RKO (cell line): Measurements from ENCODE around the gene RPS5.
"Not testable (repeated sequence)": the region's sequence is repeated elsewhere in the genome, so short reads cannot be mapped to it uniquely, and the experiment has no call there.

ENCODE experiments used
- DNase-seq: peaks from one replicate; pipeline ENCODE4 v3.0.0-alpha.2; 2016; ENCODE audit warnings: low spot score

RPS5 gene

GRCh38 chr19:58385891-58386575, 1.0 kb upstream of the RPS5 start:
- no peak for DNase-seq

- peak; percentile 78 for DNase-seq
Observed at GRCh38 chr19:58387338-58388174, 487 bp downstream of the RPS5 start.

GRCh38 chr19:58388175-58388526, 1.1 kb downstream of the RPS5 start:
- no peak for DNase-seq

- DNase-seq, result no peak
Observed at GRCh38 chr19:58392945-58393724, 6.1 kb downstream of the RPS5 start.

- DNase-seq, result no peak
Observed at GRCh38 chr19:58393725-58394033, 6.6 kb downstream of the RPS5 start.

GRCh38 chr19:58394821-58395219, 7.8 kb downstream of the RPS5 start:
- no peak for DNase-seq

- DNase-seq, result no peak
Observed at GRCh38 chr19:58395220-58395978, 8.3 kb downstream of the RPS5 start, which contains the start of gene RNF225. Gene RNF225, plus strand, starts transcription at chr19:58395656. Its CDS starts 434 bp downstream, at chr19:58396090.

- no peak for DNase-seq
Observed at GRCh38 chr19:58395979-58396627, 9.0 kb downstream of the RPS5 start.

- no peak for DNase-seq
Observed at GRCh38 chr19:58396691-58397532, 9.8 kb downstream of the RPS5 start.

- DNase-seq, result no peak
Observed at GRCh38 chr19:58397533-58398037, 10.5 kb downstream of the RPS5 start.

GRCh38 chr19:58398087-58398486, 11.0 kb downstream of the RPS5 start:
- DNase-seq, result no peak

GRCh38 chr19:58398545-58398944, 11.5 kb downstream of the RPS5 start:
- DNase-seq, result no peak

- no peak for DNase-seq
Observed at GRCh38 chr19:58399903-58400302, 12.8 kb downstream of the RPS5 start.

- no peak for DNase-seq
Observed at GRCh38 chr19:58400316-58400915, 13.3 kb downstream of the RPS5 start.

- peak; percentile 99 for DNase-seq
Observed at GRCh38 chr19:58400916-58401839, 14.1 kb downstream of the RPS5 start.

GRCh38 chr19:58401840-58402421, 14.9 kb downstream of the RPS5 start:
- no peak for DNase-seq

- not testable (repeated sequence) for DNase-seq
Observed at GRCh38 chr19:58403920-58404478, 16.9 kb downstream of the RPS5 start.
